GM12873 (cell line): ENCODE measurements around the gene PREPL.

Experiments used
- CTCF ChIP-seq: IDR thresholded peaks from 2 replicates; pipeline ENCODE4 v1.5.1; 2012; ENCODE audit warnings: low read depth, mild to moderate bottlenecking, moderate library complexity, low read length, control low read depth; ENCODE audit not compliant: insufficient read depth; ENCODE audit errors: missing control alignments

PREPL gene

GRCh38 chr2:44328750-44329149, 32.5 kb downstream of the PREPL start:
- TF ChIP-seq CTCF, result no peak

- TF ChIP-seq CTCF, result no peak
These were observed 34.6 kb downstream of the PREPL start for GRCh38 chr2:44326548-44327264.

GRCh38 chr2:44325897-44326296, 35.4 kb downstream of the PREPL start:
- no peak for TF ChIP-seq CTCF

- no peak for TF ChIP-seq CTCF
These were observed 36.3 kb downstream of the PREPL start for GRCh38 chr2:44324971-44325426.

- no peak for TF ChIP-seq CTCF
These were observed 39.9 kb downstream of the PREPL start for GRCh38 chr2:44321360-44321759.

- TF ChIP-seq CTCF, result no peak
These were observed 40.5 kb downstream of the PREPL start for GRCh38 chr2:44320832-44321231.

GRCh38 chr2:44315945-44316344, 45.3 kb downstream of the PREPL start:
- TF ChIP-seq CTCF, result no peak

GRCh38 chr2:44314362-44314761, 46.9 kb downstream of the PREPL start:
- no peak for TF ChIP-seq CTCF
